C4-2B (cell line): ENCODE measurements around the gene BLOC1S1.

Experiments
- CTCF ChIP-seq: fragments of 450-650 bp; conservative IDR thresholded peaks from 2 replicates; pipeline ENCODE4 v1.5.1; 2017; ENCODE audit warnings: mild to moderate bottlenecking
- ZFX ChIP-seq: fragments of 450-650 bp; IDR thresholded peaks from 2 replicates; pipeline ENCODE4 v1.6.1; 2017

GRCh38 chr12:55728186-55728938, 12.5 kb downstream of the BLOC1S1 start:
- TF ChIP-seq CTCF = no peak
- no peak for TF ChIP-seq ZFX
